ENCODE data around the gene CDC25B.
"Not testable (repeated sequence)": the region's sequence is repeated elsewhere in the genome, so short reads cannot be mapped to it uniquely, and the experiment has no call there.

The CDC25B gene

GRCh38 chr20:3784863-3785239 is 11.3 kb upstream of the CDC25B start:
- DNase-seq = no peak

- no peak for DNase-seq
Measured at GRCh38 chr20:3785240-3786125, 10.6 kb upstream of the CDC25B start.

- peak; percentile 80 for DNase-seq
Measured at GRCh38 chr20:3786126-3786484, 10.0 kb upstream of the CDC25B start.

GRCh38 chr20:3786665-3787323 is 9.3 kb upstream of the CDC25B start, which contains the start of gene CENPB:
Gene CENPB, minus strand, starts transcription at chr20:3786740. Its CDS starts 257 bp downstream, at chr20:3786483.
- DNase-seq = peak; percentile 57

DNA sequence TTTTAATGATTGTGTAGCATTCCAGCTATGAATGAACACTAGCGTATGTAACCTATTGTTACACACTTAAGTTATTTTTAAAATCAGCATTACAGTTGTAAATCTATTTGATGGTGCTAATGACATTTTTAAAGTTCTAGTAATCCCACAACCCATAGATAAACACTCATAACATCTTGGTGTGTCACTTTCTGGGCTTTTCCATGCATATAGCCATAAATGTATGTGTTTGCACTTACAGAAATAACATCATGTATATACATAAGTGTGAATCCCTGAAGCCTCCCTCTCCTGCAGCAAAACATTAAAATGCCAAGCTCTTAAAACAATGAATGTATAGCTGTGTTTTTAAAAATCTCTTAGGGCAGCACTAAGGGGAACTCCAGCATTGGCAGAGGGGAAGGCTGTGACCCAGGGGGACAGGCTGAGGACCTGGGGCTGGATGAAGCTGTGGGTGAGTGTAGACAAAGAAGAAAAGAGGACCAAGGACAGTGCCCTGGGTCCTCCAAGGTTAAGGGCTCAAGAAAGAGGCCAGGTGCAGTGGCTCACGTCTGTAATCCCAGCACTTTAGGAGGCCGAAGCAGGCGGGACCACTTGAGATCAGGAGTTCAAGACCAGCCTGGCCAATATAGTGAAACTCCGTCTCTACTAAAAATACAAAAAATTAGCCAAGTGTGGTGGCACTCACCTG is 8.6 kb upstream of the CDC25B start:
- DNase-seq = no peak

- DNase-seq = no peak
Measured at GRCh38 chr20:3788685-3789155, 7.4 kb upstream of the CDC25B start.

- not testable (repeated sequence) for DNase-seq
Measured at GRCh38 chr20:3789201-3789600, 6.9 kb upstream of the CDC25B start.

DNA sequence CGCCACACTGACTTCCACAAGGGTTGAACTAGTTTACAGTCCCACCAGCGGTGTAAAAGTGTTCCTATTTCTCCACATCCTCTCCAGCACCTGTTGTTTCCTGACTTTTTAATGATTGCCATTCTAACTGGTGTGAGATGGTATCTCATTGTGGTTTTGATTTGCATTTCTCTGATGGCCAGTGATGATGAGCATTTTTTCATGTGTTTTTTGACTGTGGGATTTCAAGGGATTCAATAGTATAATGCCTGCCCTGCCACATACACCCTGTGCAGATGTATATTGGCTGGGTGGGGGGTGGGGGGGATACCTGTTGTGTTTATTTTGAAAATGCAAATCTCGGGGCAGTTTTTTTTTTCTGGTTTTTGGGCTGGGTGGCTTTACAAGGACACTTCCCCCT is 1.9 kb upstream of the CDC25B start:
- DNase-seq = not testable (repeated sequence)

GRCh38 chr20:3794701-3795420 is 1.2 kb upstream of the CDC25B start:
- no peak for DNase-seq

DNA sequence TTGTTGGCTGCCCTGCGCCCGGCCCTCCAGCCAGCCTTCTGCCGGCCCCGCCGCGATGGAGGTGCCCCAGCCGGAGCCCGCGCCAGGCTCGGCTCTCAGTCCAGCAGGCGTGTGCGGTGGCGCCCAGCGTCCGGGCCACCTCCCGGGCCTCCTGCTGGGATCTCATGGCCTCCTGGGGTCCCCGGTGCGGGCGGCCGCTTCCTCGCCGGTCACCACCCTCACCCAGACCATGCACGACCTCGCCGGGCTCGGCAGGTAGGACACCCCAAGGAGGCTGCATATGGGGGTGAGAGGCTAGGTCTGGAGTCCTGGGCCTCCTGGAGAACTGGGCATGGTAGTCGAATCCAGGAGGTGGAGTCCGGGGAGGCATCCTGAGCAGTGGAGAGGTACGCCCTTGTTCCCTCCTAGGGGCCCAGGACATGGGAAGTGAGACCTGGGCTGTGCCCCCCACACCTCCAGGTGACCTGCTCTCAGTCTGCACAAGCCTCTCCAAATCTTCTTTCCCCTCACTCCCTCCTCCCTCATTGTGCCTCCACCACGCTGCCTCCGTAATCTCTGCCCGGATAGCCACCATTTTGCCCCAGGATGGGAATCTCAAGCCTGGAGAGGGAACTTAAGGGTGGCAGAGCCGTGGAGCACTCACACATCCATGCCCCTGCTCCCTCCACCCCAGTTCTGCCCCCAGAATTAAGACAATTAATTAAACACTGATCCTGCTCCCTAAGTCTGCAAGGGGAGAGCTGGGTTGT is 541 bp downstream of the CDC25B start:
- DNase-seq = peak; percentile 70

GRCh38 chr20:3797226-3797545 is 1.1 kb downstream of the CDC25B start:
- DNase-seq = no peak

DNA sequence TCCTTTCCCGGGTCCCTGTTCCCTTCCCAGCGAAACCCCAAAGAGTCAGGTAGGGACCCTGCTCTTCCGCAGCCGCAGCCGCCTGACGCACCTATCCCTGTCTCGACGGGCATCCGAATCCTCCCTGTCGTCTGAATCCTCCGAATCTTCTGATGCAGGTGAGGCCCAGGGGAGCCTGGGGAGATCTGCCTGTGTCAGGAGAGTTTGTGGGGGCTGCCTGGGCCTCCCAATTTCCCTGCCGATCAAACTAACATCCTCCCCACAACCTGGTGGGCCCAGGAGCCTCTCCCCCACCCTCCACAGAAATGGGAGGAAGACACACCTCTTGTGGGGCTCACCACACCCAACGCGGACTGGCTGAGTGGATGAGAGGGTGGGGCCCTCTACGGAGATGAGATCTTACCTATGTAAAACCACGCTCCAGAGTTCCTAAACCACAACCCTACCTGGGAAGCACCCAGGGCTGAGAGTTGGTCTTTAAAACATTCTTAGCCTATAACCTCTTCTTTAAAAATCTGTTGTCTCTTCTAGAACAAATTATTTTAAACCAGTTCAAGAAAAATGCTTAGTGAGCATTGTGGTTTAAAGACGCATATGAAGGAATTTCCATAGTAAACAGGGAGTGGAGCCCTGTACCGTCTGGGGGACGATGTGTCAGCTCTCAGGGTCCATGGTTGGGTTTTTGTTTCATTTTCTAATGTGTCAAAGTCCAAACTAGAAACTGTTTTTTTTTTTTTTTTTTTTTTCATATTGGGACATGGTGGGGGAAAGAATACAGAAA is 1.7 kb downstream of the CDC25B start:
- DNase-seq = no peak

GRCh38 chr20:3798373-3798768 is 2.3 kb downstream of the CDC25B start:
- no peak for DNase-seq

GRCh38 chr20:3798908-3799248 is 2.8 kb downstream of the CDC25B start:
- no peak for DNase-seq

- no peak for DNase-seq
Measured at GRCh38 chr20:3800256-3800877, 4.3 kb downstream of the CDC25B start.

- DNase-seq = no peak
Measured at GRCh38 chr20:3800878-3801260, 4.8 kb downstream of the CDC25B start.

DNA sequence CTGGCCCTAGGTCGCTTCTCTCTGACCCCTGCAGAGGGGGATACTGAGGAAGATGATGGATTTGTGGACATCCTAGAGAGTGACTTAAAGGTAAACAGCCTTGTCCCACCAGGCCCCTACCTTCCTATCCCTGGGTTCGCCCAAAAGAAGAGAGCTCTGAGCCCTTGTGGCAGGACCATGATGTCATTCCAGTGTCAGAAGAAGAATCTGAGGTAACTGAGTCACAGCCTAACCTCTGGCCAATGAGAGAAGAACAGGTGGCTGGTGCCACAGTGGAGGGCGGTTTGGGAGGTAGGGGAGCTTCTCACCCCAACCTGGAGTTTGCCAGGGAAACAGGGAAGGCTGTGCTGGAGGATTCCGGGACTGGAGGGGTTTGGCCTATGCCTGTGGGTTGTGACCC is 5.2 kb downstream of the CDC25B start:
- no peak for DNase-seq

- DNase-seq = no peak
Measured at GRCh38 chr20:3801846-3802245, 5.7 kb downstream of the CDC25B start.

DNA sequence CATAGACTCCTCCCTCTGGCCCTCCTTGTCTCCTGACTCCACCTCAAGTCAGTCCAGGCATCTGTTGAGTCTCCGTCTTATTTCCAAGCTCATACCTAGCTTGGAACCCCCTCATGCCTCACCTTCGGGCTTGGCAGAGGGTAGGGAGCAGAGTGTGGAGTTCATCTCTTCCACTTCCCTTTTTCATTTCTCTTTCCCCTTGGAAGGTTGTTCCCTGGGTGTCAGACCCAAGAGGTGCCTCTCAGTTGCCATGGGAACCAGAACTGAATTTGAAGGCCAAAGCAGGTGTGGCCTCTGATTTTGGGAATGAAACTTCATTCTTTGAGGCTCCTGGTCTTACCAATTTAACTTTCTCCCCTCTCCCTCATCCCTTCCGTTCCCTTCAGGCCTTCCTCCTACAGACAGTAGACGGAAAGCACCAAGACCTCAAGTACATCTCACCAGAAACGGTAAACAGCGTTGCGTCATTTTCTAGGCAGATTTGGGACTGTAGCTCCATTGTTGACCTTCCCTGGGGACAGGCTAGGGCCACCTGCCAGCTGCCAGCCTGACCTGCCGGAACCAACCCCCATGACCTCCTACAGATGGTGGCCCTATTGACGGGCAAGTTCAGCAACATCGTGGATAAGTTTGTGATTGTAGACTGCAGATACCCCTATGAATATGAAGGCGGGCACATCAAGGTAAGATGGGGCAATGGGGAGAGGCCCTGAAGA is 6.6 kb downstream of the CDC25B start:
- no peak for DNase-seq

GRCh38 chr20:3803289-3803688 is 7.2 kb downstream of the CDC25B start:
- no peak for DNase-seq
